Measurements from ENCODE around the gene ZNF469. TPM values are rescaled to one million over a fixed set of nuclear protein-coding genes. Genes with fewer than 3 reads are reported as not detected.

The ZNF469 gene
- total RNA-seq, 3 donors from 2014 or later (not counting 1 experiment from before 2014, with no cell fraction given): 4.5 to 5.8 (median 4.9) TPM

DNA sequence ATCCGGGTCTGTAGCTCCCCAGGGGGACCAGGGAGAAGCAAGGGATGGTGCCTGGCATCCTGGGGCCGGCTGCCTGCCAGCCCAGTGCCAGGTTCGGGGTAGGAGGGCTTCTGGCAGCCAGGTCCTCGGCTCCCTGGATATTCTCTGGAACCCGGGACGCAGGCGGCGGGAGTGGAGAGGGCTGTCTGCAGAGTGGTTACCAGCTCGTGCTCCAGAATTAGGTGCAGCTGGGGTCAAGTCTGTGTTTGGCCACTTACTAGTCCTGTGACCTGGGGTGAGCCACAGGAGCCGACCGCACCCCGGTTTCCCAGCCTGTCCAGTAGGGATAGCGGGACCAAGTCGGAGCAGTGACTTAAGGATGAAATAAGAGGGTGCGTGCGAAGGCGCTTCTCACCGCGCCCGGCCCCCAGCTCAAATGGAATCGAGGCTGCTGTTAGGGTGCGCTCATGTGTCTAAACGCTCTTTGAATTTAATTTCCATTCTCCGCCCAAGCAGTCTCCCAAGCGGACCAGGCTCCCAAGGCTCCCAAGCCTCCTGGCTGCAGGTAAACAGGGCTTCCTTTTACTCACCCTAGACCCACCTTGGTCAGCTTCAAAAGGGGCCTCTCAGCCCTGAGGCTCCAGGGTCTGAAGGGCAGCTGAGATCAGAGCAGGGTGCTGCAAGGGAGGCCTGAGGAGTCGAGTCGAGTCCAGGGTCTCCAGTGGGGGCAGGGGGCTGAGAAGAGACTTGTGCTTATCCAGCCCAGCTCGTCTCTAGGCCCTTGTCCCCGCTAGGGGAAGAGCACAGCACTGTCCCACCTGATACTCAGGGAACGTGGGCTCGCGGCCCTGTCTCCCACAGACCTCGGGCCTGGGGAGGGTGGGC, 28.3 kb upstream of the ZNF469 start:
- Histone ChIP-seq H3K27me3 (ENCODE audit: control insufficient read depth, insufficient read depth, low read length) (no peaks in the 10 kb centered on the region), H3K9me3 (ENCODE audit: control insufficient read depth, insufficient read depth, low read length) (no peaks in the 10 kb centered on the region), H3K27ac (ENCODE audit: low read length) (no peak overlapping the region), H3K4me3 (ENCODE audit: low read length) (no peak overlapping the region), H3K36me3 (ENCODE audit: control insufficient read depth, insufficient read depth, low read length) (no peaks in the 10 kb centered on the region), H3K4me1 (ENCODE audit: control insufficient read depth, insufficient read depth, low read length) (no peaks in the 10 kb centered on the region)
- TF ChIP-seq, protein P1, sequence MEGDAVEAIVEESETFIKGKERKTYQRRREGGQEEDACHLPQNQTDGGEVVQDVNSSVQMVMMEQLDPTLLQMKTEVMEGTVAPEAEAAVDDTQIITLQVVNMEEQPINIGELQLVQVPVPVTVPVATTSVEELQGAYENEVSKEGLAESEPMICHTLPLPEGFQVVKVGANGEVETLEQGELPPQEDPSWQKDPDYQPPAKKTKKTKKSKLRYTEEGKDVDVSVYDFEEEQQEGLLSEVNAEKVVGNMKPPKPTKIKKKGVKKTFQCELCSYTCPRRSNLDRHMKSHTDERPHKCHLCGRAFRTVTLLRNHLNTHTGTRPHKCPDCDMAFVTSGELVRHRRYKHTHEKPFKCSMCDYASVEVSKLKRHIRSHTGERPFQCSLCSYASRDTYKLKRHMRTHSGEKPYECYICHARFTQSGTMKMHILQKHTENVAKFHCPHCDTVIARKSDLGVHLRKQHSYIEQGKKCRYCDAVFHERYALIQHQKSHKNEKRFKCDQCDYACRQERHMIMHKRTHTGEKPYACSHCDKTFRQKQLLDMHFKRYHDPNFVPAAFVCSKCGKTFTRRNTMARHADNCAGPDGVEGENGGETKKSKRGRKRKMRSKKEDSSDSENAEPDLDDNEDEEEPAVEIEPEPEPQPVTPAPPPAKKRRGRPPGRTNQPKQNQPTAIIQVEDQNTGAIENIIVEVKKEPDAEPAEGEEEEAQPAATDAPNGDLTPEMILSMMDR (IDR thresholded peaks at IDR 0.05): no peak
- intact Hi-C loops (cut with micrococcal nuclease): no loop called here
- no peak for ATAC-seq
- no peaks in the 10 kb centered on the region for H3K36me3 Mint-ChIP-seq
- 89% methylated on average over 33 of the region's 33 CpGs for WGBS (ENCODE audit: insufficient coverage)
- peaks cover 0 to 5% of the 10 kb centered on the region in 2 donors for H3K4me1 Mint-ChIP-seq
- no peaks in the 10 kb centered on the region for H3K9me3 Mint-ChIP-seq
- DNase-seq: no peak
- H3K27me3 Mint-ChIP-seq (ENCODE audit: low read depth in 2 of 2): peaks cover 1 to 5% of the 10 kb centered on the region in 2 donors
- H3K4me3 Mint-ChIP-seq: no peak overlapping the region
- no peak overlapping the region for H3K27ac Mint-ChIP-seq

DNA sequence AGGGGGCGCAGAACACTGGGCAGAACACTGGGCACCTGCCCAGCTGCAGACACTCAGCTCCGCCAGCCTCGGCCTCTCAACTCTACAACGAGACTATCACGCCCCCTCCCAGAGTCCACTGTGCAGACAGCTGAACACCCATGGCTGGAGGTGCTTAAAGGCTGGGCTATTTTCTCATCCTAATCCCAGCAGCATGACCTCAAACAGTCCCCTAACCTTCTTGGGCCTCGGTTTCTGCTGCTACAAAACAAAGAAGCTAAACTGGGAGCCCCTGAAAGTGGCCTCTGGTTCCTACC, 27.7 kb upstream of the ZNF469 start:
- H3K4me1 Mint-ChIP-seq: no peaks in the 10 kb centered on the region
- no peaks in the 10 kb centered on the region for H3K4me1 ChIP-seq (ENCODE audit: control insufficient read depth, insufficient read depth, low read length)
- TF ChIP-seq, protein P1 (IDR thresholded peaks at IDR 0.05): no peak
- no peaks in the 10 kb centered on the region for H3K36me3 ChIP-seq (ENCODE audit: control insufficient read depth, insufficient read depth, low read length)
- no peaks in the 10 kb centered on the region for H3K9me3 ChIP-seq (ENCODE audit: control insufficient read depth, insufficient read depth, low read length)
- intact Hi-C loops (cut with micrococcal nuclease): no loop called here
- H3K27me3 Mint-ChIP-seq (ENCODE audit: low read depth in 2 of 2): peaks cover 0 to 10% of the 10 kb centered on the region in 2 donors
- no peak for ATAC-seq
- DNase-seq: no peak
- no peaks in the 10 kb centered on the region for H3K27me3 ChIP-seq (ENCODE audit: control insufficient read depth, insufficient read depth, low read length)
- H3K4me3 ChIP-seq (ENCODE audit: low read length): no peak overlapping the region
- H3K27ac ChIP-seq (ENCODE audit: low read length): no peak overlapping the region
- WGBS (ENCODE audit: insufficient coverage): 85% methylated on average over 6 of the region's 6 CpGs
- H3K36me3 Mint-ChIP-seq: no peaks in the 10 kb centered on the region
- no peak overlapping the region for H3K4me3 Mint-ChIP-seq
- H3K9me3 Mint-ChIP-seq: no peaks in the 10 kb centered on the region
- no peak overlapping the region for H3K27ac Mint-ChIP-seq

DNA sequence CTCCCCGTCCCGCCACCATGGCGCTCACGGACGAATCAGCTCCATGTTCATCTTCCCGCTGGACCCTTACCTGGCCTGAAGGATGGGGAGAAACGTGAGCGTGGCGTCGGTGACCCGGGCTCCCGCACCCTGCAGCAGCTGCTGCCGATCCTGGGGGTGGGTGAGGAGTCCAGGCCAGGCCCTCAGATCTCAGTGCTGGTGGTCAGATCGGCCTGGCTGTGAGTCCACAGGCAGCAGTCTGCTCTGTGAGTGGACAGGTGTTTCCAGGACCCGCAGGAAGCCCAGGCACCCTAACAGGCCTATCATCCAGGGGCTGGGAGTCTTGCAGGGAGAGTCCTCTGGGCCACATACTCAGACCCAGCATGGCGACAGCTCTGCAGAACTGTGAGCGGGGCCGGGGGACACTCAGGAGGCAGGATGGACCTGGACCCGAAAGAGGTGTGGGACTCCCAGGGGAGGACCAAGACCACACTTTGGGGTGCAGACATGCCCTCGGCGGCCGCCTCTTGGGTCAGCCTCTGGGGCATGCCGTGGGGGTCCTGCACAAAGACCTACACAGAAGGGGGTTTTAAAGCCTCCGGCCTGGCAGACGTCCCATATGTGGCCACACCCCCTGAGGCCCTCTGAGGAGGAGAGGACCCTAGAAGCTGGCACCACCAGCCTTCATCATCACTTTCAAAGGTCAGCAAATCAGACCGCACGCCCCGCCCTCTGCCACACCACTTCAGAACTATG, 27.2 kb upstream of the ZNF469 start:
- Mint-ChIP-seq H3K4me1 (no peaks in the 10 kb centered on the region), H3K9me3 (no peaks in the 10 kb centered on the region), H3K27ac (no peak overlapping the region), H3K4me3 (no peak overlapping the region), H3K36me3 (no peaks in the 10 kb centered on the region), H3K27me3 (ENCODE audit: low read depth in 2 of 2) (peaks cover 0 to 10% of the 10 kb centered on the region in 2 donors)
- ATAC-seq: no peak
- Histone ChIP-seq H3K4me3 (ENCODE audit: low read length) (no peak overlapping the region), H3K4me1 (ENCODE audit: control insufficient read depth, insufficient read depth, low read length) (no peaks in the 10 kb centered on the region), H3K27me3 (ENCODE audit: control insufficient read depth, insufficient read depth, low read length) (no peaks in the 10 kb centered on the region), H3K36me3 (ENCODE audit: control insufficient read depth, insufficient read depth, low read length) (no peaks in the 10 kb centered on the region), H3K9me3 (ENCODE audit: control insufficient read depth, insufficient read depth, low read length) (no peaks in the 10 kb centered on the region), H3K27ac (ENCODE audit: low read length) (no peak overlapping the region)
- WGBS (ENCODE audit: insufficient coverage): 91% methylated on average over 28 of the region's 28 CpGs
- intact Hi-C loops (cut with micrococcal nuclease): no loop called here
- TF ChIP-seq, protein P1 (IDR thresholded peaks at IDR 0.05): no peak
- no peak for DNase-seq

Measured in natural killer cell (primary cell).